H1 (cell line): Measurements from ENCODE around the gene RAPGEF6. TPM values are rescaled to one million over a fixed set of nuclear protein-coding genes. Genes with fewer than 3 reads are reported as not detected.

Source experiments
- CTCF ChIA-PET: fragments of 300-600 bp; sonication (Branson Sonifier 250); formaldehyde crosslinking; loops from one replicate; lab custom pipeline; 2021; ENCODE audit not compliant: partially characterized antibody; lab: Charles Lee
- POLR2A ChIA-PET: fragments of 300-600 bp; sonication (Branson Sonifier 250); formaldehyde crosslinking; loops from one replicate; lab custom pipeline; 2021; ENCODE audit warnings: inconsistent platforms; ENCODE audit not compliant: partially characterized antibody; lab: Charles Lee
- DNase-seq, 2 experiments: peaks; one replicate each; pipeline versions ENCODE4 v3.0.0 to v3.0.0-alpha.2; 2010 to 2022; ENCODE audit warnings: low spot score in 2 of 2, low read depth in 1 of 2, mixed read lengths in 1 of 2
- FAIRE-seq: peaks from 2 replicates; lab custom pipeline; 2011; peaks lifted over from hg19 to GRCh38; lab: Jason Lieb, UNC
- H2AFZ ChIP-seq: 2 replicates; pipeline ENCODE4 v1.8.1; 2012; ENCODE audit warnings: low read length, inconsistent platforms
- H2AK5ac ChIP-seq: 2 replicates; pipeline ENCODE4 v1.6.1; 2013; ENCODE audit warnings: low read depth, low read length
- H2BK120ac ChIP-seq: replicated peaks from 2 replicates; pipeline ENCODE3; 2013; ENCODE audit warnings: low read depth, low read length, inconsistent platforms
- H2BK12ac ChIP-seq: 2 replicates; pipeline ENCODE4 v1.6.1; 2013; ENCODE audit warnings: low read depth, low read length
- H2BK15ac ChIP-seq: 2 replicates; pipeline ENCODE4 v1.6.1; 2013; ENCODE audit warnings: low read length
- H2BK20ac ChIP-seq: 2 replicates; pipeline ENCODE4 v1.6.1; 2013; ENCODE audit warnings: low read length
- H2BK5ac ChIP-seq: 2 replicates; pipeline ENCODE4 v1.6.1; 2013; ENCODE audit warnings: low read depth, low read length
- H3K14ac ChIP-seq: 2 replicates; pipeline ENCODE4 v1.6.1; 2013; ENCODE audit warnings: inconsistent platforms; ENCODE audit not compliant: insufficient read length
- H3K18ac ChIP-seq: 2 replicates; pipeline ENCODE4 v1.6.1; 2013; ENCODE audit warnings: low read length; ENCODE audit errors: extremely low read depth
- H3K23ac ChIP-seq: 2 replicates; pipeline ENCODE4 v1.6.1; 2013; ENCODE audit warnings: inconsistent platforms; ENCODE audit not compliant: insufficient read length
- H3K23me2 ChIP-seq: 2 replicates; pipeline ENCODE4 v1.6.1; 2013; ENCODE audit warnings: low read depth, low read length
- H3K27ac ChIP-seq: 2 replicates; pipeline ENCODE4 v1.6.1; 2011; ENCODE audit warnings: low read depth, low read length, inconsistent platforms
- H3K27me3 ChIP-seq, 4 experiments: replicated peaks in 1 of 4; 1 replicate in 1 of 4; 2 replicates in 3 of 4; pipeline versions ENCODE4 v1.6.1 to v1.8.1; 2011 to 2013; ENCODE audit warnings: low read length in 3 of 4, mild to moderate bottlenecking in 3 of 4, inconsistent platforms in 2 of 4, mixed read lengths in 2 of 4, moderate library complexity in 1 of 4; ENCODE audit not compliant: control insufficient read depth in 3 of 4, insufficient read depth in 3 of 4; ENCODE audit errors: extremely low read depth in 1 of 4
- H3K36me3 ChIP-seq, 4 experiments: 2 replicates each; pipeline versions ENCODE4 v1.6.1 to v1.8.1; 2011 to 2013; ENCODE audit warnings: mild to moderate bottlenecking in 4 of 4, low read length in 3 of 4, moderate library complexity in 2 of 4, control low read depth in 1 of 4, inconsistent platforms in 1 of 4; ENCODE audit not compliant: insufficient read depth in 4 of 4, control insufficient read depth in 2 of 4
- H3K4ac ChIP-seq: replicated peaks from 2 replicates; pipeline ENCODE3; 2013; ENCODE audit warnings: low read length, low read depth, mixed read lengths, inconsistent platforms; ENCODE audit not compliant: insufficient read length
- H3K4me1 ChIP-seq, 4 experiments: replicated peaks in 1 of 4; 1 replicate in 1 of 4; 2 replicates in 3 of 4; pipeline versions ENCODE4 v1.6.1 to v1.8.1; 2011 to 2013; ENCODE audit warnings: low read length in 3 of 4, inconsistent platforms in 2 of 4, mixed read lengths in 1 of 4; ENCODE audit not compliant: insufficient read depth in 4 of 4, control insufficient read depth in 3 of 4
- H3K4me2 ChIP-seq, 2 experiments: 2 replicates each; pipeline versions ENCODE4 v1.6.1 to v1.8.1; 2011 to 2013; ENCODE audit warnings: low read depth in 2 of 2, low read length in 2 of 2, control low read depth in 1 of 2, inconsistent platforms in 1 of 2, mild to moderate bottlenecking in 1 of 2; ENCODE audit not compliant: insufficient read depth in 1 of 2
- H3K4me3 ChIP-seq, 4 experiments: fragments of 200-600, 300-600 bp in 1 of 4; sonication (generic), shearing (Covaris generic), sonication (Bioruptor Twin) in 1 of 4; 2 replicates each; pipeline versions ENCODE4 v1.5.1 to v1.8.1; 2011 to 2016; ENCODE audit warnings: low read length in 4 of 4, low read depth in 3 of 4, control low read depth in 2 of 4, inconsistent platforms in 2 of 4, mild to moderate bottlenecking in 2 of 4, mixed read lengths in 1 of 4, moderate library complexity in 1 of 4; ENCODE audit not compliant: insufficient read depth in 2 of 4; ENCODE audit errors: extremely low read depth in 1 of 4
- H3K56ac ChIP-seq: replicated peaks from 2 replicates; pipeline ENCODE3; 2013; ENCODE audit warnings: low read depth, mild to moderate bottlenecking, mixed read lengths, low read length, inconsistent platforms; ENCODE audit not compliant: insufficient read length
- H3K79me1 ChIP-seq: 2 replicates; pipeline ENCODE4 v1.6.1; 2013; ENCODE audit warnings: low read depth, low read length, control low read depth
- H3K79me2 ChIP-seq, 2 experiments: 2 replicates each; pipeline versions ENCODE4 v1.6.1 to v1.8.1; 2012 to 2013; ENCODE audit warnings: low read length in 2 of 2, mild to moderate bottlenecking in 2 of 2, inconsistent platforms in 1 of 2; ENCODE audit not compliant: insufficient read depth in 2 of 2, control insufficient read depth in 1 of 2
- H3K9ac ChIP-seq, 4 experiments: replicated peaks in 1 of 4; 1 replicate in 1 of 4; 2 replicates in 3 of 4; pipeline versions ENCODE4 v1.6.1 to v1.8.1; 2011 to 2013; ENCODE audit warnings: low read depth in 3 of 4, low read length in 3 of 4, control low read depth in 2 of 4, mild to moderate bottlenecking in 2 of 4, moderate library complexity in 2 of 4, inconsistent platforms in 1 of 4; ENCODE audit errors: extremely low read depth in 1 of 4
- H3K9me3 ChIP-seq, 2 experiments: 2 replicates each; pipeline versions ENCODE4 v1.6.1 to v1.8.1; 2012 to 2013; ENCODE audit warnings: mild to moderate bottlenecking in 2 of 2, moderate library complexity in 2 of 2, control low read depth in 1 of 2, inconsistent platforms in 1 of 2, low read depth in 1 of 2, low read length in 1 of 2, mixed read lengths in 1 of 2; ENCODE audit not compliant: insufficient read depth in 2 of 2
- H4K20me1 ChIP-seq, 2 experiments: replicated peaks in 1 of 2; 2 replicates each; pipeline versions ENCODE3 to v1.8.1; 2011 to 2013; ENCODE audit warnings: inconsistent platforms in 2 of 2, low read length in 2 of 2, mild to moderate bottlenecking in 1 of 2; ENCODE audit not compliant: insufficient read depth in 2 of 2, control insufficient read depth in 1 of 2
- H4K5ac ChIP-seq: 2 replicates; pipeline ENCODE4 v1.6.1; 2013; ENCODE audit warnings: low read length, low read depth, mixed read lengths, inconsistent platforms; ENCODE audit not compliant: insufficient read length
- H4K8ac ChIP-seq: 2 replicates; pipeline ENCODE4 v1.8.0; 2013; ENCODE audit warnings: mild to moderate bottlenecking, moderate library complexity, low read length, inconsistent platforms; ENCODE audit not compliant: insufficient read depth; ENCODE audit errors: extremely low read depth
- H4K91ac ChIP-seq: replicated peaks from 2 replicates; pipeline ENCODE3; 2013; ENCODE audit warnings: low read length, mixed read lengths, inconsistent platforms; ENCODE audit not compliant: insufficient read length
- ATF3 ChIP-seq: IDR thresholded peaks from 2 replicates; pipeline ENCODE4 v1.6.1; 2011; ENCODE audit warnings: low read depth, mild to moderate bottlenecking, low read length; ENCODE audit not compliant: insufficient read depth
- CHD2 ChIP-seq: IDR thresholded peaks from 2 replicates; pipeline ENCODE4 v1.6.1; 2012; ENCODE audit warnings: low read length, improper control_type of control experiment
- JUND ChIP-seq: IDR thresholded peaks from 2 replicates; pipeline ENCODE4 v1.6.1; 2011; ENCODE audit warnings: mild to moderate bottlenecking, improper control_type of control experiment, low read length
- KDM1A ChIP-seq: fragments of 200-600, 300-600 bp; sonication (generic); IDR thresholded peaks from 2 replicates; pipeline ENCODE4 v1.7.1; 2016; ENCODE audit warnings: mild to moderate bottlenecking, low read length, borderline replicate concordance
- MAFK ChIP-seq: IDR thresholded peaks from 2 replicates; pipeline ENCODE4 v1.6.1; 2012; ENCODE audit warnings: low read depth, mild to moderate bottlenecking, improper control_type of control experiment, low read length
- POLR2A ChIP-seq, 2 experiments: IDR thresholded peaks; 1 replicate in 1 of 2; 2 replicates in 1 of 2; pipeline ENCODE4 v1.6.1; 2011; ENCODE audit warnings: low read depth in 2 of 2, low read length in 2 of 2, mild to moderate bottlenecking in 2 of 2; ENCODE audit errors: control extremely low read depth in 1 of 2
- RFX5 ChIP-seq: IDR thresholded peaks from 2 replicates; pipeline ENCODE4 v1.6.1; 2011; ENCODE audit warnings: low read depth, low read length, improper control_type of control experiment, borderline replicate concordance
- RXRA ChIP-seq: IDR thresholded peaks from 2 replicates; pipeline ENCODE4 v1.6.1; 2011; ENCODE audit warnings: low read depth, mild to moderate bottlenecking, low read length, moderate library complexity; ENCODE audit not compliant: insufficient read depth
- SP4 ChIP-seq: IDR thresholded peaks from 2 replicates; pipeline ENCODE4 v1.6.1; 2012; ENCODE audit warnings: low read length, inconsistent platforms
- WGBS, 2 experiments: shearing (Covaris generic) in 1 of 2; methylation state at CpG; one replicate each; pipeline versions ENCODE4 v1.1.6 to v1.1.7; 2013 to 2015; ENCODE audit warnings: low lambda C conversion rate in 2 of 2, mixed read lengths in 2 of 2, inconsistent platforms in 1 of 2, low coverage in 1 of 2, missing lambda C conversion rate in 1 of 2; ENCODE audit not compliant: insufficient replicate concordance in 2 of 2, insufficient coverage in 1 of 2, insufficient read length in 1 of 2; ENCODE audit errors: extremely low coverage in 1 of 2, missing lambda C conversion rate in 1 of 2; 5-methylcytosine and 5-hydroxymethylcytosine counted together
- polyA plus RNA-seq, 7 experiments: library from polyadenylated mRNA; depleted of rRNA in 3 of 7; stranded (reverse) in 5 of 7; unstranded in 2 of 7; fragments of >200 nt in 5 of 7; fragments of 200-250 nt in 2 of 7; gene quantifications; 1 replicate in 5 of 7; 2 replicates in 1 of 7; 4 replicates in 1 of 7; pipeline versions ENCODE4 v1.2.1 to v1.2.3, GENCODE V29; 2011 to 2013; ENCODE audit warnings: missing spikeins in 2 of 7, mixed read lengths in 2 of 7
- total RNA-seq: library from RNA; stranded (reverse); fragmentation: NEBNext Ultra II Directional; extraction: Animal tissue kit (Norgen Biotek cat#: 25700); gene quantifications from 2 replicates; pipeline ENCODE4 v1.2.1, GENCODE V29; 2021

RAPGEF6 gene
- total and polyA plus RNA-seq, 2 of the 8 experiments (the other 6 are each of a cell fraction or from before 2014, with no cell fraction given) = 4.8 to 20.0 TPM

GRCh38 chr5:131654776-131655175 is 19.7 kb upstream of the RAPGEF6 start:
- Histone ChIP-seq H2BK20ac (no peak overlapping the region), H2AFZ (no peak overlapping the region), H2BK120ac (no peak overlapping the region), H4K91ac (no peak overlapping the region), H2BK5ac (no peak overlapping the region), H3K36me3 (peaks cover 0 to 11% (median 6%) of the 10 kb centered on the region in 4 experiments; a peak in 5 of 8 replicates), H3K18ac (no peak overlapping the region), H4K8ac (no peak overlapping the region), H4K20me1 (no peaks in the 10 kb centered on the region), H3K4ac (no peak overlapping the region), H3K23me2 (no peaks in the 10 kb centered on the region), H3K14ac (no peak overlapping the region), H3K27ac (no peak overlapping the region), H3K27me3 (no peaks in the 10 kb centered on the region), H3K9me3 (peaks cover 4% of the 10 kb centered on the region in 2 experiments; a peak in 2 of 4 replicates), H3K4me3 (no peak overlapping the region), H3K79me2 (no peaks in the 10 kb centered on the region), H3K79me1 (no peaks in the 10 kb centered on the region), H3K9ac (no peak overlapping the region), H3K56ac (no peak overlapping the region), H2AK5ac (no peak overlapping the region), H3K23ac (no peak overlapping the region), H3K4me1 (no peaks in the 10 kb centered on the region), H2BK15ac (no peak overlapping the region), H2BK12ac (no peak overlapping the region), H3K4me2 (no peak overlapping the region), H4K5ac (no peak overlapping the region)
- WGBS, 2 experiments = 96% methylated on average over 2 of the region's 2 CpGs; no CpG with 5 or more reads in 1 of the 2 experiments
- CTCF ChIA-PET = interaction anchor here (1.2 kb wide), 1 partner anchor 31 kb away, joined by 3 read pairs; no protein-coding TSS in a partner anchor
- FAIRE-seq (no peak), DNase-seq (no peak)
- POLR2A ChIA-PET = no interaction called here
- TF ChIP-seq SP4 (no peak), RFX5 (no peak), CHD2 (no peak), RXRA (no peak), POLR2A (IDR thresholded peaks at IDR 0.05; ENCODE audit: control extremely low read depth in 1 of 2, low read depth in 2 of 2, low read length in 2 of 2) (no peak), MAFK (no peak), ATF3 (no peak), KDM1A (no peak), JUND (no peak)
